Measurements from ENCODE around the gene TTC28.

The TTC28 gene

DNA sequence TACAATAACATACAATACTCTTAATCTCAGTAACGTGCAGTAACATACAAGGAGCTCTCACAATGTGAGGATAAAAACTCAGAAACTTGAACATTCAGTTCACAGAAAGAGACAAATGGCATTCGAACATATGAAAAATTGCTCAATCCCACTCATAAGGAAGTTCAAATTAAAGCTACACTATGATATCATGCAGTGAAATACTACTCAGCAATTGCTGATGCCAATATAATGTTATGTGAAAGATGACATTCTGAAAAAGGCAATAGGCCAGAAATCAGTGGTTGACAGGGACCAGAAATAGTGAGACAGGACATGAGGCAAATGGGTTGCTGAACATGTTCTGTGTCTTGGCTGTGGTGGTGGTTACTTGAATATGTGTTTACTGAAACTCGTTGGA is 726.9 kb downstream of the TTC28 start:
- ATAC-seq (replicated peaks) (no peak), DNase-seq (no peak)
- Mint-ChIP-seq H3K4me3 (no peak overlapping the region), H3K27ac (no peak overlapping the region), H3K4me1 (no peaks in the 10 kb centered on the region), H3K27me3 (no peaks in the 10 kb centered on the region), H3K9me3 (no peaks in the 10 kb centered on the region), H3K36me3 (peaks cover 0 to 2% of the 10 kb centered on the region in 2 donors)

DNA sequence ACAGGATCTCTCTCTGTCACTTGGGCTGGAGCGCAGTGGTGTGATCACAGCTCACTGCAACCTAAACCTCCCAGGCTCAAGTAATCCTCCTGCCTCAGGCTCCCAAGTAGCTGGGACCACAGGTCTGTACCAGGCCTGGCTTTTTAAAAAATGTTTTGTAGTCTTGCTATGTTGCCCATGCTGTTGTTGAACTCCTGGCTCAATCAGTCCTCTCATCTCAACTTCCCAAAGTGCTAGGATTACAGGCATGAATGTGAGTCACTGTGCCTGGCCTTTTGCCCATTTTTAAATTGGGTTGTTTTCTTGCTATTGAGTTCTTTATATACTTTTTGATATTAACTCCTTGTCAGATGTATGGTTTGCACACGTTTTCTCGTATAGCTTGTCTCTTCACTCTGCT is 727.5 kb downstream of the TTC28 start:
- Mint-ChIP-seq H3K4me1 (no peaks in the 10 kb centered on the region), H3K36me3 (peaks cover 2% of the 10 kb centered on the region in 2 donors), H3K27ac (no peak overlapping the region), H3K4me3 (no peak overlapping the region), H3K9me3 (no peaks in the 10 kb centered on the region), H3K27me3 (no peaks in the 10 kb centered on the region)
- DNase-seq (no peak), ATAC-seq (replicated peaks) (no peak)

DNA sequence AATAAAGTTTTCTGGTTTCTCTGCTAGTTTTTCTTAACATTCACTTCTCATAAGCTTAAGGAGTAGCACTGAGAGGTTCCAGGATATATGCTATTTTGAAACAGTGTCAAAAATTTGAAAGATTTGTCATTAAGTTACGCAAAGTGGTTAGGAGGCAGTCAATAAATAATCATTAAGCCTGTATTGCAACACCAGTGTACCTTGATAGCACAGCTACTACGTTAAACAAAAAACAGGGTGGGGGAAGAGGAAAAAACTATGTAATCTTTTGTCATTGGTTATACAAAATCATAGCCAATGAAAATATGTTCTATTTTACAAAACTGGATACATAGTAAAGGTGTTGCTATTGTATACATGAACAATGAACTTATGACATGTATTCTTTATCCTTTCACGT is 730.2 kb downstream of the TTC28 start:
- no peaks in the 10 kb centered on the region for H3K27me3 Mint-ChIP-seq
- no peak overlapping the region for H3K27ac Mint-ChIP-seq
- DNase-seq (no peak), ATAC-seq (replicated peaks) (no peak)
- H3K9me3 Mint-ChIP-seq = no peaks in the 10 kb centered on the region
- no peak overlapping the region for H3K4me3 Mint-ChIP-seq
- H3K36me3 Mint-ChIP-seq = peaks cover 2 to 7% of the 10 kb centered on the region in 2 donors
- no peaks in the 10 kb centered on the region for H3K4me1 Mint-ChIP-seq

DNA sequence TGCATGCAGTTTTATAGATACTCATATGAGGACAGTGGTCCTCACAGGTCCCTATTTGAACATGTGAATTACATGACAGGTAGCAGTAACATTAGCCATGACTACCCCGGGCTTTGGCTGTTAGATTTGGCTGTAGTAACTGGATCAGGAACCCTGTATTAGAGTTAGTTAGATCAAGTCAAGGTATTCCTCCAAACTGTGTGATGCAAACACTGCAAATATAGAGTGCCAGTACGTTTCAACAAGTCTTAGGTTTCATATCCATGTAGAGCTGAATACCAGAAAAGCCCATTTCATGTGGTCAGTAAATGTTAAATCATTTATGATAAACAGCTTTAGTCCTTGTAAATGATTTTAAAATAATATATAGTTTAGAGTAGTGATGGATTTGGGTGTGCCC is 731.1 kb downstream of the TTC28 start:
- no peak for DNase-seq
- Mint-ChIP-seq H3K4me3 (no peak overlapping the region), H3K4me1 (no peaks in the 10 kb centered on the region), H3K27me3 (no peaks in the 10 kb centered on the region), H3K36me3 (peaks cover 2 to 7% of the 10 kb centered on the region in 2 donors), H3K27ac (no peak overlapping the region), H3K9me3 (no peaks in the 10 kb centered on the region)
- ATAC-seq (replicated peaks) = no peak

DNA sequence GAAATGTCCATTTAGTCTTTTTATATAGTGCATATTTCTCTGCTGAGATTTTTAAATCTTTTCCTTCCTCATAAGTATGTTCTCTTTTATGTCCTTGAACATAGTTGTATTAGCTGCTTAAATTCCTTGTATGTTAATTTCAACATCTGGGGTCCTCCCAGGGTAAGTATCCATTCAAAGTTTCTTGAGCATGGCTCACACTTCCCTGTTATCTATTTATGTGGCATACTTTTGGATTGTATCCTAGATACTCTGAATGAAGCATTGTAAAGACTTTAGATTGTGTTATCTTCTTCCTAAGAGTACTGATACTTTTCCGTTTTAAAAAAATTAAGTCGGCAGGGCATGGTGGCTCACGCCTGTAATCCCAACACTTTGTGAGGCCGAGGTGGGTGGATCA is 732.2 kb downstream of the TTC28 start:
- no peaks in the 10 kb centered on the region for H3K9me3 Mint-ChIP-seq
- no peak overlapping the region for H3K4me3 Mint-ChIP-seq
- no peak for ATAC-seq (replicated peaks)
- H3K4me1 Mint-ChIP-seq = no peaks in the 10 kb centered on the region
- no peak for DNase-seq
- peaks cover 2 to 7% of the 10 kb centered on the region in 2 donors for H3K36me3 Mint-ChIP-seq
- no peak overlapping the region for H3K27ac Mint-ChIP-seq
- no peaks in the 10 kb centered on the region for H3K27me3 Mint-ChIP-seq

DNA sequence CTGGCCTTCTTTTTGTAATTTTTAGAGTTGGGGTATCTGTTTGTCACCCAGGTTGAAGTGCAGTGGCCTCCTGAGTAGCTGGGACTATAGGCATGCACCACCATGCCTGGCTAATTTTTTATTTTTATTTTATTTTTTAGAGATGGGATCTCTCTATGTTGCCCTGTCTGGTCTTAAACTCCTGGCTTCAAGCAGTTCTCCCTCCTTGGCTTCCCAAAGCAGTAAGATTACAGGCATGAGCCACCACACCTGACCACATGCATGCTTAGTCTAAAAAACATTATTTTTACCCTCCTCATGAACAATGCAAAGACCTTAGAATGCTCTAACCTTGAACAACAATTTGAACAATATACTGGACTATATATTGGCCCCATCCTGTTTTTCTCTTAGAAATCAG is 738.5 kb downstream of the TTC28 start:
- no peak overlapping the region for H3K27ac Mint-ChIP-seq
- H3K4me1 Mint-ChIP-seq = peaks cover 0 to 2% of the 10 kb centered on the region in 2 donors
- no peaks in the 10 kb centered on the region for H3K27me3 Mint-ChIP-seq
- peaks cover 0 to 4% of the 10 kb centered on the region in 2 donors for H3K36me3 Mint-ChIP-seq
- DNase-seq = no peak
- no peaks in the 10 kb centered on the region for H3K9me3 Mint-ChIP-seq
- ATAC-seq (replicated peaks) = no peak
- no peak overlapping the region for H3K4me3 Mint-ChIP-seq

DNA sequence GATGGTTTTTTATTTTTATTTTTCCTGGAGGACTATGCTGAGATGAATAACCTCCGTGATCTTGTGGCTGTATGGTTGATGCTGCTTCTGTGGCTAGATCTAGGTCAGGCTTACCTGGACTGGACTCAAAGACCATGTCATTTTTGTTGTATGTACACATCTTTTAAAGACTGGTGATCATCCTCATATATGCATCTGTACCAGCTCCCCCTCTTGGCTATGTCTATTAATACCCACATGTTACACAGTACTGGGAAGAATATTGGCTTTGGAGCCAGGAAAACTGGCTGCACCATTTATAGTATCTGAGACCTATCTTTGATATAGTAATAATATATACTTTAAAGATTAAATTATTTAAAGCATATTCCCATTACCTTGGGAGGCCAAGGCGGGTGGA is 742.2 kb downstream of the TTC28 start:
- ATAC-seq (replicated peaks) = no peak
- no peak for DNase-seq
- no peak overlapping the region for H3K27ac Mint-ChIP-seq
- peaks cover 0 to 4% of the 10 kb centered on the region in 2 donors for H3K36me3 Mint-ChIP-seq
- H3K9me3 Mint-ChIP-seq = no peaks in the 10 kb centered on the region
- no peak overlapping the region for H3K4me3 Mint-ChIP-seq
- H3K27me3 Mint-ChIP-seq = no peaks in the 10 kb centered on the region
- peaks cover 0 to 2% of the 10 kb centered on the region in 2 donors for H3K4me1 Mint-ChIP-seq

DNA sequence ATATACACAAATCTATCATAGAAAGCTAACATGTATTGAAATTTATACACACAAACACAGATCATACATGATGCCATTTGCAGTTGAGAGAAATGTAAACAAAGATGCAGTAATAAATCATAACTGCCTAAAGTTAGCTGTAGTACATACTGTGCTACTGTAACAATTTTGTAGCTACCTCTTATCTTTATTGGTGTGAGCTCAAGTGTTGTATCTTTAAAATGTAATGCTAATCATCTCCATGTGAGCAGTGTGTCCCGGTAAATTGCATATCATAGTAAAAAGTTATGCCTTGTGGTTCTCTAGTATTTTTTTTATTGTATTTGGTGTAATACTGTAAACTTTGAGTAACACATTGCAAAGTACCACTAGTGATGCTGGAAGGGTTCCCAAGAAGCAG is 743.7 kb downstream of the TTC28 start:
- no peak for DNase-seq
- no peak overlapping the region for H3K27ac Mint-ChIP-seq
- no peaks in the 10 kb centered on the region for H3K36me3 Mint-ChIP-seq
- peaks cover 0 to 2% of the 10 kb centered on the region in 2 donors for H3K4me1 Mint-ChIP-seq
- H3K4me3 Mint-ChIP-seq = no peak overlapping the region
- H3K27me3 Mint-ChIP-seq = no peaks in the 10 kb centered on the region
- H3K9me3 Mint-ChIP-seq = no peaks in the 10 kb centered on the region
- ATAC-seq (replicated peaks) = no peak

DNA sequence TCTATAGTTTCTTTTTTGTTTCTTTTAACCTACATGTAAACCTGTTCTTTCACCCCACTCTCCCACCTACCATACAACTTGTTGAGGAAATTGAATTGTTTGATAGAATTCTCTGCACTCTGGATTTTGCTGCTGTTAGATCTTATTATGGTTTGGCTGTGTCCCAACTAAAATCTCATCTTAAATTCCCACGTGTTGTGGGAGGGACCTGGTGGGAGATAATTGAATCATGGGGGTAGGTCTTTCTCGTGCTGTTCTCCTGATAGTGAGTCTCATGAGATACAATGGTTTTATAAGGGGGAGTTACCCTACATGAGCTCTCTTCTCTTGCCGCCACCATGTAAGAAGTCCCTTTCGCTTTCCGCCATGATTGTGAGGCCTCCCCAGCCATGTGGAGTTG is 745.6 kb downstream of the TTC28 start:
- Mint-ChIP-seq H3K27me3 (no peaks in the 10 kb centered on the region), H3K4me3 (no peak overlapping the region), H3K36me3 (no peaks in the 10 kb centered on the region), H3K4me1 (peaks cover 0 to 2% of the 10 kb centered on the region in 2 donors), H3K27ac (no peak overlapping the region), H3K9me3 (no peaks in the 10 kb centered on the region)
- no peak for DNase-seq
- ATAC-seq (replicated peaks) = no peak

DNA sequence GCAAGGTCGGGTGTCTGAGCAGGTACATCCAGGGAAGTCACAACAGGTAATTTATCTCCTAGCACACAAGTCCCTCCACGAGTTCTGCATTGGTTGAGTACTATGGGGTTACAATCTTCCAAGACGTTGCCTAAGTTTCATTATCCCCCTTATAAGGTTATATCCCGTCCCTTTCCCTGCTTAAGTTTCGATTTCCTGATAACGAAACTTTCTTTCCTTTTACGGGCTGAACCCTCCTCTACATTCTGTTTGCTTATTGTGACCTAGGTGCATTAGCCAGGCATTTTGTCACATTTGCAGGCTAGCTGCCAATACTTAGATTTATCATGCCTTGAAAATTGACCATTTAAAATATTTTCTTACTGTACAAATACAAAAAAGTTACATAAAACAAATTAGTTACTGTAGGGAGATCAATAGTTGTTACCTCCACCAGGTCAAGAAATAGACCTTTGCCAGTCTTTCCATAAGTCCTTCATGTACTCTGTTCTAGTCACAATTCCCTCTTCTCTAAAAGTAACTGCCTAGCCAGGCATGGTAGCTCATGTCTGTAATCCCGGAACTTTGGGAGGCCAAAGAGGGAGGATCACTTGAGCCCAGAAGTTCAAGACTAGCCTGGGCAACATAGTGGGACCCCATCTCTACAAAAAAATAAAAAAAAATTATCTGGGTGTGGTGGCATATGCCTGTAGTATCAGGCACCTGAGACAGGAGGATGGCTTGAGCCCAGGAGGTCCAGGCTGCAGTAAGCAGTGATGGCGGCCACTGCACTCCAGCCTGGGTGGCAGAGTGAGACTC is 746.3 kb downstream of the TTC28 start:
- Mint-ChIP-seq H3K36me3 (no peaks in the 10 kb centered on the region), H3K4me3 (no peak overlapping the region), H3K27ac (no peak overlapping the region)

DNA sequence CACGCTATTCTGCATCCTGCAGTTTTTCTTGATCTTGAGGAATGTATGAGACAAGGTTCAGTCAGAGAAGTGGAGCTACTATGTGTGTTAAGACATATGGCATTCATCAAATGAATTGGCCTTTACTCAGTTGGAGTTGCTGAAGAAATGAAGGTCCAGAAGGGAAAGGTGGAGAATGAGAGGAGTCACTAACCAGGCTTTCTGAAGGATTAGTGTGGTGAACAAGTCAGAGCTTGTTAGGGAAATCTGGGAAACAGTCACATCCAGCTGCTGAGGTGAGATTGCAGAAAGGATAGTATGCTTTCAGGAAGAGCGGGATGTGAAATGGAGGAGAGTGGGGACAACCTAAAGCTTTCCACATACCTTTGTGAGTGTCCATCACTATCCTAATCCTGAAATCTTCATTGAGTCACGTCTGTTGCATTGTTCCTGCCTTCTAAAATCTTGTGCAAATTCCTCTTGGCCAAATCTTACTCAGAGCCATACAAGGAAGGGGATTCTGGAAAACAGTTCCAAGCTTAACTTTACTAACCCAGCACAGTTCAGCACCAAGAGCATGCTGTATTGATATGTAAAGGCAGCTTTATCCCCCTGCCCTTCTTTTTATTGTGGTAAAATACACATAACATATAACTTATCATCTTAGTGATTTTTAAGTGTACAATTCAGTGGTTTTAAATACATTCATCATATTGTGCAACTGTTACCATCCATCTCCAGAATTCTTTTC is 749.1 kb downstream of the TTC28 start:
- Mint-ChIP-seq H3K9me3 (no peaks in the 10 kb centered on the region), H3K36me3 (no peaks in the 10 kb centered on the region), H3K27ac (no peak overlapping the region), H3K27me3 (no peaks in the 10 kb centered on the region), H3K4me1 (peaks cover 8 to 9% of the 10 kb centered on the region in 2 donors), H3K4me3 (no peak overlapping the region)
- ATAC-seq (replicated peaks) (no peak), DNase-seq (no peak)

More for the DNA sequence above, 746.3 kb downstream of the TTC28 start:
- DNase-seq (no peak), ATAC-seq (replicated peaks) (no peak)
- no peaks in the 10 kb centered on the region for H3K9me3 Mint-ChIP-seq
- H3K4me1 Mint-ChIP-seq = peaks cover 0 to under 1% of the 10 kb centered on the region in 2 donors
- H3K27me3 Mint-ChIP-seq = no peaks in the 10 kb centered on the region

All from stimulated activated naive B cell treated with anti-CD40 and anti-IgM and Interleukin-4, amounts not matched to agents 10 μg/mL and 1 μg/mL and 100 μg/mL, for 72 hours (primary cell).